H1 (cell line): Measurements from ENCODE around the gene AP5Z1. TPM values are rescaled to one million over a fixed set of nuclear protein-coding genes. Genes with fewer than 3 reads are reported as not detected.

Experiments used
- CTCF ChIA-PET: fragments of 300-600 bp; sonication (Branson Sonifier 250); formaldehyde crosslinking; loops from one replicate; lab custom pipeline; 2021; ENCODE audit not compliant: partially characterized antibody; lab: Charles Lee
- POLR2A ChIA-PET: fragments of 300-600 bp; sonication (Branson Sonifier 250); formaldehyde crosslinking; loops from one replicate; lab custom pipeline; 2021; ENCODE audit warnings: inconsistent platforms; ENCODE audit not compliant: partially characterized antibody; lab: Charles Lee
- DNase-seq, 2 experiments: peaks; one replicate each; pipeline versions ENCODE4 v3.0.0 to v3.0.0-alpha.2; 2010 to 2022; ENCODE audit warnings: low spot score in 2 of 2, low read depth in 1 of 2, mixed read lengths in 1 of 2
- FAIRE-seq: peaks from 2 replicates; lab custom pipeline; 2011; peaks lifted over from hg19 to GRCh38; lab: Jason Lieb, UNC
- H2AFZ ChIP-seq: 2 replicates; pipeline ENCODE4 v1.8.1; 2012; ENCODE audit warnings: low read length, inconsistent platforms
- H2AK5ac ChIP-seq: 2 replicates; pipeline ENCODE4 v1.6.1; 2013; ENCODE audit warnings: low read depth, low read length
- H2BK120ac ChIP-seq: replicated peaks from 2 replicates; pipeline ENCODE3; 2013; ENCODE audit warnings: low read depth, low read length, inconsistent platforms
- H2BK12ac ChIP-seq: 2 replicates; pipeline ENCODE4 v1.6.1; 2013; ENCODE audit warnings: low read depth, low read length
- H2BK15ac ChIP-seq: 2 replicates; pipeline ENCODE4 v1.6.1; 2013; ENCODE audit warnings: low read length
- H2BK20ac ChIP-seq: 2 replicates; pipeline ENCODE4 v1.6.1; 2013; ENCODE audit warnings: low read length
- H2BK5ac ChIP-seq: 2 replicates; pipeline ENCODE4 v1.6.1; 2013; ENCODE audit warnings: low read depth, low read length
- H3K14ac ChIP-seq: 2 replicates; pipeline ENCODE4 v1.6.1; 2013; ENCODE audit warnings: inconsistent platforms; ENCODE audit not compliant: insufficient read length
- H3K18ac ChIP-seq: 2 replicates; pipeline ENCODE4 v1.6.1; 2013; ENCODE audit warnings: low read length; ENCODE audit errors: extremely low read depth
- H3K23ac ChIP-seq: 2 replicates; pipeline ENCODE4 v1.6.1; 2013; ENCODE audit warnings: inconsistent platforms; ENCODE audit not compliant: insufficient read length
- H3K23me2 ChIP-seq: 2 replicates; pipeline ENCODE4 v1.6.1; 2013; ENCODE audit warnings: low read depth, low read length
- H3K27ac ChIP-seq: 2 replicates; pipeline ENCODE4 v1.6.1; 2011; ENCODE audit warnings: low read depth, low read length, inconsistent platforms
- H3K27me3 ChIP-seq, 4 experiments: replicated peaks in 1 of 4; 1 replicate in 1 of 4; 2 replicates in 3 of 4; pipeline versions ENCODE4 v1.6.1 to v1.8.1; 2011 to 2013; ENCODE audit warnings: low read length in 3 of 4, mild to moderate bottlenecking in 3 of 4, inconsistent platforms in 2 of 4, mixed read lengths in 2 of 4, moderate library complexity in 1 of 4; ENCODE audit not compliant: control insufficient read depth in 3 of 4, insufficient read depth in 3 of 4; ENCODE audit errors: extremely low read depth in 1 of 4
- H3K36me3 ChIP-seq, 4 experiments: 2 replicates each; pipeline versions ENCODE4 v1.6.1 to v1.8.1; 2011 to 2013; ENCODE audit warnings: mild to moderate bottlenecking in 4 of 4, low read length in 3 of 4, moderate library complexity in 2 of 4, control low read depth in 1 of 4, inconsistent platforms in 1 of 4; ENCODE audit not compliant: insufficient read depth in 4 of 4, control insufficient read depth in 2 of 4
- H3K4ac ChIP-seq: replicated peaks from 2 replicates; pipeline ENCODE3; 2013; ENCODE audit warnings: low read length, low read depth, mixed read lengths, inconsistent platforms; ENCODE audit not compliant: insufficient read length
- H3K4me1 ChIP-seq, 4 experiments: replicated peaks in 1 of 4; 1 replicate in 1 of 4; 2 replicates in 3 of 4; pipeline versions ENCODE4 v1.6.1 to v1.8.1; 2011 to 2013; ENCODE audit warnings: low read length in 3 of 4, inconsistent platforms in 2 of 4, mixed read lengths in 1 of 4; ENCODE audit not compliant: insufficient read depth in 4 of 4, control insufficient read depth in 3 of 4
- H3K4me2 ChIP-seq, 2 experiments: 2 replicates each; pipeline versions ENCODE4 v1.6.1 to v1.8.1; 2011 to 2013; ENCODE audit warnings: low read depth in 2 of 2, low read length in 2 of 2, control low read depth in 1 of 2, inconsistent platforms in 1 of 2, mild to moderate bottlenecking in 1 of 2; ENCODE audit not compliant: insufficient read depth in 1 of 2
- H3K4me3 ChIP-seq, 4 experiments: fragments of 200-600, 300-600 bp in 1 of 4; sonication (generic), shearing (Covaris generic), sonication (Bioruptor Twin) in 1 of 4; 2 replicates each; pipeline versions ENCODE4 v1.5.1 to v1.8.1; 2011 to 2016; ENCODE audit warnings: low read length in 4 of 4, low read depth in 3 of 4, control low read depth in 2 of 4, inconsistent platforms in 2 of 4, mild to moderate bottlenecking in 2 of 4, mixed read lengths in 1 of 4, moderate library complexity in 1 of 4; ENCODE audit not compliant: insufficient read depth in 2 of 4; ENCODE audit errors: extremely low read depth in 1 of 4
- H3K56ac ChIP-seq: replicated peaks from 2 replicates; pipeline ENCODE3; 2013; ENCODE audit warnings: low read depth, mild to moderate bottlenecking, mixed read lengths, low read length, inconsistent platforms; ENCODE audit not compliant: insufficient read length
- H3K79me1 ChIP-seq: 2 replicates; pipeline ENCODE4 v1.6.1; 2013; ENCODE audit warnings: low read depth, low read length, control low read depth
- H3K79me2 ChIP-seq, 2 experiments: 2 replicates each; pipeline versions ENCODE4 v1.6.1 to v1.8.1; 2012 to 2013; ENCODE audit warnings: low read length in 2 of 2, mild to moderate bottlenecking in 2 of 2, inconsistent platforms in 1 of 2; ENCODE audit not compliant: insufficient read depth in 2 of 2, control insufficient read depth in 1 of 2
- H3K9ac ChIP-seq, 4 experiments: replicated peaks in 1 of 4; 1 replicate in 1 of 4; 2 replicates in 3 of 4; pipeline versions ENCODE4 v1.6.1 to v1.8.1; 2011 to 2013; ENCODE audit warnings: low read depth in 3 of 4, low read length in 3 of 4, control low read depth in 2 of 4, mild to moderate bottlenecking in 2 of 4, moderate library complexity in 2 of 4, inconsistent platforms in 1 of 4; ENCODE audit errors: extremely low read depth in 1 of 4
- H3K9me3 ChIP-seq, 2 experiments: 2 replicates each; pipeline versions ENCODE4 v1.6.1 to v1.8.1; 2012 to 2013; ENCODE audit warnings: mild to moderate bottlenecking in 2 of 2, moderate library complexity in 2 of 2, control low read depth in 1 of 2, inconsistent platforms in 1 of 2, low read depth in 1 of 2, low read length in 1 of 2, mixed read lengths in 1 of 2; ENCODE audit not compliant: insufficient read depth in 2 of 2
- H4K20me1 ChIP-seq, 2 experiments: replicated peaks in 1 of 2; 2 replicates each; pipeline versions ENCODE3 to v1.8.1; 2011 to 2013; ENCODE audit warnings: inconsistent platforms in 2 of 2, low read length in 2 of 2, mild to moderate bottlenecking in 1 of 2; ENCODE audit not compliant: insufficient read depth in 2 of 2, control insufficient read depth in 1 of 2
- H4K5ac ChIP-seq: 2 replicates; pipeline ENCODE4 v1.6.1; 2013; ENCODE audit warnings: low read length, low read depth, mixed read lengths, inconsistent platforms; ENCODE audit not compliant: insufficient read length
- H4K8ac ChIP-seq: 2 replicates; pipeline ENCODE4 v1.8.0; 2013; ENCODE audit warnings: mild to moderate bottlenecking, moderate library complexity, low read length, inconsistent platforms; ENCODE audit not compliant: insufficient read depth; ENCODE audit errors: extremely low read depth
- H4K91ac ChIP-seq: replicated peaks from 2 replicates; pipeline ENCODE3; 2013; ENCODE audit warnings: low read length, mixed read lengths, inconsistent platforms; ENCODE audit not compliant: insufficient read length
- CEBPB ChIP-seq: IDR thresholded peaks from 2 replicates; pipeline ENCODE4 v1.6.1; 2012; ENCODE audit warnings: low read depth, low read length
- WGBS, 2 experiments: shearing (Covaris generic) in 1 of 2; methylation state at CpG; one replicate each; pipeline versions ENCODE4 v1.1.6 to v1.1.7; 2013 to 2015; ENCODE audit warnings: low lambda C conversion rate in 2 of 2, mixed read lengths in 2 of 2, inconsistent platforms in 1 of 2, low coverage in 1 of 2, missing lambda C conversion rate in 1 of 2; ENCODE audit not compliant: insufficient replicate concordance in 2 of 2, insufficient coverage in 1 of 2, insufficient read length in 1 of 2; ENCODE audit errors: extremely low coverage in 1 of 2, missing lambda C conversion rate in 1 of 2; 5-methylcytosine and 5-hydroxymethylcytosine counted together
- polyA plus RNA-seq, 7 experiments: library from polyadenylated mRNA; depleted of rRNA in 3 of 7; stranded (reverse) in 5 of 7; unstranded in 2 of 7; fragments of >200 nt in 5 of 7; fragments of 200-250 nt in 2 of 7; gene quantifications; 1 replicate in 5 of 7; 2 replicates in 1 of 7; 4 replicates in 1 of 7; pipeline versions ENCODE4 v1.2.1 to v1.2.3, GENCODE V29; 2011 to 2013; ENCODE audit warnings: missing spikeins in 2 of 7, mixed read lengths in 2 of 7
- total RNA-seq: library from RNA; stranded (reverse); fragmentation: NEBNext Ultra II Directional; extraction: Animal tissue kit (Norgen Biotek cat#: 25700); gene quantifications from 2 replicates; pipeline ENCODE4 v1.2.1, GENCODE V29; 2021

AP5Z1 gene
- total and polyA plus RNA-seq, 2 of the 8 experiments (the other 6 are each of a cell fraction or from before 2014, with no cell fraction given), result 24.0 to 24.7 TPM

DNA sequence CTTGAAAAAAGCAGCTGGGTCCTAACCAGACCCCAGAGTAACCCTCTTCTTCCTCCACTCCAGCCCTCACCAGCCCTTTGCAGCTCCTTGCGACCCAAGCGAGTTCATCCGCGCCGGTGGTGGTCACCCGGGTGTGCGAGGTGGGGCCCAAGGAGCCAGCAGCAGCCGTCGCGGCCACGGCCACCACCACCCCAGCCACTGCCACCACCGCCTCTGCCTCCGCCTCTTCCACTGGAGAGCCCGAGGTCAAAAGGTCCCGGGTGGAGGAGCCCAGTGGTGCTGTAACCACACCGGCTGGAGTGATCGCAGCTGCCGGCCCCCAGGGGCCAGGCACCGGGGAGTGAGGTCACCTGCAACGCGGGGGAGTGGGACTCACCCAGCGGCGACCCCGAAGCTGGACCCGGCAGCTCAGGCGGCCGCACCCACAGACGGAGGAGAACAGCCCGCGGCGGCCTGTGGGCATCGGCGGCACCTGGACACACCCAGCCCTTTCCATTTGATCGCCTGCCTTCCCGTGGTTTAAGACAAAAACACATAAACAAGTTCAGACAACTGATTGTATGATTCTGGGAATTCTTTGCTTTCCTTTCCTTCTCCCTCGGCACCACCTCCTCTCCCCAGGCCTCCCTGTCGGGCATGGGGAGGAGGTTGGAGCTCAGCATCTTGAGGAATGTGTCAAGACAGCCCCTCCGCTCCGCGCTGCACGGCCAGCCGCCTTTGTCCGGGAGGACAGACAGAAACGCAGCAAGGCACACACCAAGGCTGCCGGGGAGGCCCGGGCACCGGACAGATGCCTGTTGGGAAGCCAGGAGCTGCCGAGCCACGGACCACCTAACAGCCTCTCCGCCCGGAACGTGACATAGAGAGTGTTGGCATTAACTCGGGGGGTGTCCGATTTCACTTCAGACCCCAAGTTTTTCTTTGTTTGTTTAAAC is 13.0 kb upstream of the AP5Z1 start:
- Histone ChIP-seq H3K79me1 (no peaks in the 10 kb centered on the region), H2BK120ac (no peak overlapping the region), H3K9me3 (no peaks in the 10 kb centered on the region), H3K4me2 (no peak overlapping the region), H3K14ac (no peak overlapping the region), H3K23me2 (no peaks in the 10 kb centered on the region), H2BK20ac (no peak overlapping the region), H2BK15ac (no peak overlapping the region), H4K5ac (no peak overlapping the region), H2AK5ac (no peak overlapping the region), H4K8ac (no peak overlapping the region), H3K18ac (no peak overlapping the region), H4K20me1 (peaks cover 0 to 3% of the 10 kb centered on the region in 2 experiments), H3K56ac (no peak overlapping the region), H2BK12ac (no peak overlapping the region), H2BK5ac (no peak overlapping the region), H3K23ac (no peak overlapping the region), H3K27ac (no peak overlapping the region), H3K9ac (no peak overlapping the region), H3K27me3 (no peaks in the 10 kb centered on the region), H3K79me2 (no peaks in the 10 kb centered on the region), H4K91ac (no peak overlapping the region), H3K36me3 (peaks cover 0 to 5% (median 0%) of the 10 kb centered on the region in 4 experiments; a peak in 2 of 8 replicates), H3K4me1 (no peaks in the 10 kb centered on the region), H3K4me3 (no peak overlapping the region), H2AFZ (no peak overlapping the region), H3K4ac (no peak overlapping the region)
- WGBS, 2 experiments, result 91% methylated on average over 39 of the region's 54 CpGs; no CpG with 5 or more reads in 1 of the 2 experiments
- ChIA-PET CTCF (interaction anchor here (1.1 to 1.9 kb wide), 3 partner anchors 8 to 36 kb away, joined by 3 to 5 read pairs (median 5); partner anchors contain the start of gene AP5Z1), POLR2A (no interaction called here)
- DNase-seq, result no peak
- no peak for TF ChIP-seq CEBPB
- no peak for FAIRE-seq
